GM18505 (cell line): Measurements from ENCODE around the gene ACER3.

Experiments used
- ATAC-seq: cut with Tn5 transposase; IDR thresholded peaks from one replicate; pipeline ENCODE4 v1.9.1; 2021; ENCODE audit not compliant: unreplicated experiment
- POLR2A ChIP-seq: IDR thresholded peaks from 4 replicates; pipeline ENCODE4 v1.6.1; 2011; ENCODE audit warnings: borderline replicate concordance; ENCODE audit not compliant: insufficient read depth, insufficient read length; ENCODE audit errors: extremely low read depth

Gene ACER3

GRCh38 chr11:77030834-77031414 lies 170.2 kb downstream of the ACER3 start:
- TF ChIP-seq POLR2A = no peak
- no peak for ATAC-seq

- TF ChIP-seq POLR2A = no peak
- no peak for ATAC-seq
These were observed 170.9 kb downstream of the ACER3 start for GRCh38 chr11:77031599-77031998.

- no peak for TF ChIP-seq POLR2A
- no peak for ATAC-seq
These were observed 174.3 kb downstream of the ACER3 start for GRCh38 chr11:77035039-77035438.

DNA sequence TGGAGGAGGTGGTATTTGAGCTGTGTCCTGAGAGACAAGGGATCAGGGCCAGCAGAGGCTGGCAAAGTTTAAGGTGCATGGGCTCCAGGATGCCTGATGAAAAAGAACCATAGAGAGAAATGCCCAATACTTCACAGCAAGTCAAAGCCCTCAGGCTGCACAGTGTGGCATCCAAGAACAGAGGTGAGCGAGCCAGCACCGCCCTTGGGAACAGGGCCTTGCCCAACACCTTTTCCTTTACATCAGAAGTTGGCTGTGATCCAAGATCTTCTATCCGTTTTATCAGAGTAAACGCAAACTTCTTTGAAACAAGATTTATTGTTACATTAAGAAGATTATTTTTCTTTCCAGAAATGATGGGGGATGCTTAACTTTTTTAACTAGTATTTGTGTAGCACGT lies 174.9 kb downstream of the ACER3 start:
- no peak for TF ChIP-seq POLR2A
- no peak for ATAC-seq

DNA sequence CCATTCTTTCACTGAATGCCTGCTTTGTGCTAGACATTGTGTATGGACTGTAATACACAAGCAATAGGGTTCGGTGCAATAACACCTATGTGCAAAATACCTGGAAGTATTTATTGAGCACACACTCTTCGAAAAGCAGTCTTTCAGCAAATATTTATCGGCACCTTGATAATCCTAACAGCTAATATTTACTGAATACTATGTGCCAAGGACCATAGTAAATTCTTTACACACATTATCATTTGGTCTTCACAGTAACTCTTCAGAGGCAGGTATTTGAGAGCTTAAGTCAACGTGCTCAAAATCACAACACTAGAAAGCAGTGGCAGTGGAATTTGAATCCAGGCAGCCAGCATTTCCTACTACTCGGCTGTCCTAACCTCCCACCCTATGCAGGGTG lies 175.7 kb downstream of the ACER3 start:
- no peak for ATAC-seq
- no peak for TF ChIP-seq POLR2A

DNA sequence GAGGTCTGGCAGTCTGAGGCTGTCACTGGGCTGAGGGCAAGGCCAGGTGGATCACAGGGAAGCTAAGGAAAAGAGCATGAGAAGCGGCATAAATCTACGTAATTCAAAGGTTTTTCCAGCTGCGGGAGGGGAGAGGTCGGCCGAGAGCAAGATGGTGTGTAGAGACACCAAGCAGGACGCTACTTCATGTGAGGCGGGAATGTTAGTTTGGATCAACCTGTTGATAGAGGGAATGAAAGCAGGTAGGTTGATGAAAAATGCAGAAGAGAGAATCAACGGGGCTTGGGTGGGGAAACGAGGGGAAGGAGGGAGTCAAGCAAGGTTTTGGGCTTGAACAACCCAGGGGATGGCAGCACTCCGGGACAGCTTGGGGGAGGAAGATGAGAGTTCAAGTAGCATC lies 176.3 kb downstream of the ACER3 start:
- no peak for ATAC-seq
- no peak for TF ChIP-seq POLR2A

- no peak for TF ChIP-seq POLR2A
- no peak for ATAC-seq
These were observed 177.5 kb downstream of the ACER3 start for GRCh38 chr11:77038029-77038824.

DNA sequence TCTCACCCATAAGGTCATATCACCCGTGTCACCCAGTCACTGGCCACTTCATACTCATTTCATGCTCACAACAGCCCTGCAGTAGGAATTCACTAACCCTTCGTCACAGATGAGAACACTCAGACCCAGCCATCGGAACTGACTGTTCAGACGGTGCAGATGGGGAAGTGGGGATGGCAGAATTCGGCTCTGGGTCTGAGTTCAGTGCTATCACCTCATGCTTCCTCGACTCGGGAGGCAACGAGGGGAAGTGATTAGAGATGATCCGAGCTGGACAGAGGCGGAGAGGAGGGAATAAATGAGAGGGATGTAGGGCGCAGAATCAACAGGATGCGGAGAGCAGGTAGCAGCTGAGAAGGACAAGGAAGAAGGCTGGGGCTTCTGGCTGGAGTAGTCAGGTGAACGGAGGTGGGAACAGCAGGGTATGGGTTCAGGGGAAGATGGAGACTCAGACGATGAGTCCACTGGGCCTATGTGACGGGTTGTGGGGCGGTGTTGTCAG lies 178.2 kb downstream of the ACER3 start:
- no peak for TF ChIP-seq POLR2A
- no peak for ATAC-seq

- no peak for ATAC-seq
- TF ChIP-seq POLR2A = no peak
These were observed 179.0 kb downstream of the ACER3 start for GRCh38 chr11:77039491-77040400.

GRCh38 chr11:77040401-77040777 lies 179.7 kb downstream of the ACER3 start:
- no peak for TF ChIP-seq POLR2A
- no peak for ATAC-seq

- ATAC-seq = no peak
- TF ChIP-seq POLR2A = no peak
These were observed 180.2 kb downstream of the ACER3 start for GRCh38 chr11:77040889-77041288.

DNA sequence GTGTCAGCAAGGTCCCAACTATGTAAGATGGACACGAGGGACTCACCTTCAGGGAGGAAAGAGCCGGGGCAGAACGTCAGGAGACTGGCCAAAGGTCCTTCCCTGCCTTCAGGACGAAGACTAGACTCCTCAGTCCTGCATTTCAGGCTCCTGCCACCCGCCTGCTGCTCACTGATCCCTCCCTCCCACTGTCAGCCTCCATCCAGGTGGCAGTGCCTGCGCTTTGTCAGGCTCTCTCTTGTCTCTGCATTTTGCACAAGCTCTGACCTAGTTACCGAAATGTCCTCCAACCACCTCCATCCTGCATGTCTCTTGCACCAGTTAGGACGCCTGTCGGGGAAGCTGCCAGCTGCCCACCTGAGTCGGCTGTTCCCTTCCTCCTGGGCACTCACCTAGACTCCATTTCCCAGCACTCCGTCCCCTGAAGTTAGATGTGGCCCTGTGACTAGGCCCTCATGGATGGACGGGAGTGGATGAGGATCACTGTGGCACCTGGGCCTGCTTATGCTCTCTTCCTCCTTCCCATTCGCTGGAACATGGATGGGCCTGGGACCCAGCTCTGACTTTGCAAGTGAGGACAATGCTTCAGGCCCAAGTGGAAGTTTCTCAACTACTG lies 181.5 kb downstream of the ACER3 start:
- no peak for TF ChIP-seq POLR2A
- ATAC-seq = no peak

DNA sequence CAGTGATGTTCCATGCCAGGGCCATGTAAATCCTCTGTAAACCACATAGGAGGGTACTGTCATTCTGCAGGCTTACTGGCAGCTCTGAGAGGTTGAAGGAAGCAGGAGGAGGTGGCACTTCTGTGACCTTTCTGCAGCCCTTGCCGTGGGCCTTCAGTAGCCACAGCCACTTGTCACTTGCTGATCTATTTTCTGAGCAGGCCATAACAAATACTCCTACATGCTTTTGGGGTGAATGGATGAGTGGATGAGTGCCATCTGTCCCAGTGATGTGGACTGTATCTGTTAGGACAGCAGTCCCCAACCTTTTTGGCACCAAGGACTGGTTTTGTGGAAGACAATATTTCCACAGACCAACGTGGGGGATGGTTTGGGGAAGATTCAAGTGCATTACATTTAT lies 183.6 kb downstream of the ACER3 start:
- no peak for TF ChIP-seq POLR2A

More for the DNA sequence above, 183.6 kb downstream of the ACER3 start:
- ATAC-seq = no peak
